C4-2B (cell line): ENCODE data around the gene PPCDC.

Experiments
- CTCF ChIP-seq: fragments of 450-650 bp; conservative IDR thresholded peaks from 2 replicates; pipeline ENCODE4 v1.5.1; 2017; ENCODE audit warnings: mild to moderate bottlenecking
- ZFX ChIP-seq: fragments of 450-650 bp; IDR thresholded peaks from 2 replicates; pipeline ENCODE4 v1.6.1; 2017

DNA sequence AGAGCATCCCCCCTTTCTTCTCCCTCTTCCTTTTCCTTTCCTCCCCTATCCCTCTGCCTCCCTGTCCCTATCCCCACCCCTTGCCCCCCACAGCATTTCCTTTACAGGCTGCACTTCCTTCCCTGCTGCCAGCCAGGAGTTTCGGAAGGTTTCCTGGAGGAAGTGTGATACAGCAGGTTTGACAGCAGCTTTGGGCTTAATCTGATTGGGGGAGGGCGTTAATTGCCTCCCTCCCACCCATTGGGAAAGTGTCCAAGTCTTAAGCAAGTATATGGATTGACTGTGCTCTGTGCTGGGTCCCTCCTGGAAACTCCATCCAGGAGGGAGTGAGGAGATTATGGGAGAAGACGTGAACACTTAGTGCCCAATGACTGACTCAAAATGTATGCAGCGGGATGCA, 26.2 kb upstream of the PPCDC start:
- TF ChIP-seq CTCF (no peak), ZFX (no peak)
